HG03139 (cell line): ENCODE data around the gene SLAMF8.

Experiments
- ATAC-seq: cut with Tn5 transposase; IDR thresholded peaks from one replicate; pipeline ENCODE4 v1.9.1; 2021; ENCODE audit not compliant: unreplicated experiment

The SLAMF8 gene

GRCh38 chr1:159868766-159869165 is 42.1 kb downstream of the SLAMF8 start:
- ATAC-seq: no peak

- ATAC-seq: no peak
Observed at GRCh38 chr1:159869173-159869572, 42.5 kb downstream of the SLAMF8 start.

DNA sequence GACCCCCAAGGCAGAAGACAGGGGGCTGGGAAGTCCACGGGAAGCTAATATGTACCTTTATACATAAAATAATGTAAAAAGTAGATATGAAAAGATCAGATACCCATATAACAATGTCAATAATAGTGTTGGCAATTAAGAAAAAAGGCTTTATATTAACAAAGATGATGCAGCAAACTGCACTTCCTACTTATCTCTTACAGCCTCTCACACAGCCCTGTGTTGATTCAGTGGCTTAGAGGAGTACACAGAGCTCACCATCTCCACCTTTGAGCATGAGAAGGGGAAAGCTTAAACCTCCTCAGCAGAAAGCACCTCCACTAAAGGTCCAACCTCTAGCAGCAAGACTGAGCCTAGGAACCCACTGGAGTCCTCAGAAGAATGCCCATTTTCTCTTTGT is 42.9 kb downstream of the SLAMF8 start:
- no peak for ATAC-seq

GRCh38 chr1:159870704-159871103 is 44.0 kb downstream of the SLAMF8 start:
- ATAC-seq: no peak

GRCh38 chr1:159872891-159873290 is 46.2 kb downstream of the SLAMF8 start:
- ATAC-seq: no peak

GRCh38 chr1:159873530-159874143 is 47.0 kb downstream of the SLAMF8 start:
- ATAC-seq: no peak

GRCh38 chr1:159877695-159878444 is 51.2 kb downstream of the SLAMF8 start:
- no peak for ATAC-seq

GRCh38 chr1:159879136-159879535 is 52.5 kb downstream of the SLAMF8 start:
- no peak for ATAC-seq

DNA sequence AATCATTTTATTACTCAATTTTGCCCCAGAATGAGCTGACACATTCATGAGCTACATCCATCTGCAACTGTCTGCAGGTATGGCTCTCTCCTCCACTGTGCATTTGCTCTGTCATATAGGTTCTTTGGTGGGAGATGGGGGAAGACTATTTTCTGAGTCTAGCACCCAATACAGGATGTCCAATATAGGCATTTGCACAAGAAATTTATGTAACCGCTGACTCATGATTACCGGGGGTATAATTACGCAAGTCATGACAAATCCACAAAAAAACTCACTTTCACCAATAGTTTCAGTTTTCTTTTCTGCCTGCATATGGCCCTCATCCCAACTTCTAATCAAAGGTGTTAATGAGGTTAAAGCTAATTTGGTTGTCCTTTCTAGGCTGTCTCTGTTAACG is 53.3 kb downstream of the SLAMF8 start:
- no peak for ATAC-seq

DNA sequence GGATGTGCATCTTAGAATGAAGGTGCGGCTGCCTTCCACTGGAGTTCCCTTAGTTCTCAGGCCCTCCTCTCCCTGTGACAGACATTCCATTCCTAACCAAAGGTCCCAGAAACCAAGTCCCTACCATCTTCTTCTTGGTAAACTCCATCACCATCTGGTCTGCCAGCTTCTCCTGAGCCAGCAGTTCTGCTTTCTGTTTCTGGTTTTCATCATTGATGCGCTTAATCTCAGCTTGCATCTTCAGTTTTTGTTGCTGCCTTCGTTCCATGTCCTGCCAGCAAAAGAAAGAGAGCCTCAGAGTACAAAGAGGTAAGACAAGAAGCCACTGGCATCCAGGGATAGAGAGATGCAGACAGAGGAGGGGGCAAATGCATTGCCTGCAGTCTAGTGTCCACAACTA is 53.8 kb downstream of the SLAMF8 start:
- ATAC-seq: no peak

GRCh38 chr1:159881622-159882526 is 55.2 kb downstream of the SLAMF8 start:
- ATAC-seq: no peak

DNA sequence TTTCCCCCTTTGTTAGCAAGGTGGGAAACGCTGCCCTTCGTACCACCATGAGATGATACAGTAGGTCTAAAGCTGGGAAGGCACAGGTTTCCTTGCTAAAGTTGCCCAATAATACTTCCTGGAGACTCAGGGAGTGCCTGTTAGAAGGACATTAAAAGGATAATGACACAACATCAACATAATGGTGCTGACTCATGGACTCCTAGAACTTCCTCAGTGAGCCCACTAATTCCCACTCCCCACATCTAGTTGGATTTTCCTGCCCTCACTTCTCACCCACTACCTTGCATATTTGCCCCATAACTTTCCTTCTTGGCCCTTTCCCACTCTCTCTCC is 55.8 kb downstream of the SLAMF8 start:
- ATAC-seq: no peak

GRCh38 chr1:159883134-159883533 is 56.5 kb downstream of the SLAMF8 start:
- ATAC-seq: no peak

GRCh38 chr1:159884296-159884695 is 57.6 kb downstream of the SLAMF8 start:
- no peak for ATAC-seq
